Measurements from ENCODE around the gene ROM1. TPM values are rescaled to one million over a fixed set of nuclear protein-coding genes. Genes with fewer than 3 reads are reported as not detected.

ROM1 gene
- total RNA-seq, 1 donor from 2014 or later, result 1.7 TPM

Small RNA genes within 50 kb of the gene (small RNA-seq; reads per million reads assigned to genes)
- gene AP001458.1 (ENCODE audit: low replicate concordance) (not detected), gene MIR6747 (ENCODE audit: low replicate concordance) (0.16 reads per million)

Other genes with a start within 250 kb of the ROM1 start
- not detected for gene SCGB1A1, start 194.2 kb upstream of the ROM1 start, total RNA-seq
- gene AHNAK, start 66.5 kb upstream of the ROM1 start, total RNA-seq, result 32.9 TPM
- gene EEF1G, start 39.4 kb upstream of the ROM1 start, total RNA-seq, result 1,313 TPM
- 6.1 TPM for gene TUT1, start 21.7 kb upstream of the ROM1 start, total RNA-seq
- gene MTA2, start 11.4 kb upstream of the ROM1 start, total RNA-seq, result 83.6 TPM
- gene EML3, start 482 bp upstream of the ROM1 start, total RNA-seq, result 4.2 TPM
- 15.7 TPM for gene B3GAT3, start 8.7 kb downstream of the ROM1 start, total RNA-seq
- gene GANAB, start 33.4 kb downstream of the ROM1 start, total RNA-seq, result 69.3 TPM
- 13.0 TPM for gene INTS5, start 40.0 kb downstream of the ROM1 start, total RNA-seq
- gene C11orf98, start 52.0 kb downstream of the ROM1 start, total RNA-seq, result 17.2 TPM
- gene CSKMT, start 52.1 kb downstream of the ROM1 start, total RNA-seq, result 3.9 TPM
- 3.7 TPM for gene UQCC3, start 58.4 kb downstream of the ROM1 start, total RNA-seq
- 2.5 TPM for gene LBHD1, start 59.0 kb downstream of the ROM1 start, total RNA-seq
- 77.0 TPM for gene UBXN1, start 65.8 kb downstream of the ROM1 start, total RNA-seq
- 0.25 TPM for gene LRRN4CL, start 76.3 kb downstream of the ROM1 start, total RNA-seq
- gene BSCL2, start 94.2 kb downstream of the ROM1 start, total RNA-seq, result 101 TPM
- 20.9 TPM for gene GNG3, start 94.4 kb downstream of the ROM1 start, total RNA-seq
- gene HNRNPUL2, start 114.2 kb downstream of the ROM1 start, total RNA-seq, result 27.5 TPM
- 15.0 TPM for gene TTC9C, start 115.2 kb downstream of the ROM1 start, total RNA-seq
- 7.9 TPM for gene ZBTB3, start 140.9 kb downstream of the ROM1 start, total RNA-seq
- 49.2 TPM for gene POLR2G, start 148.3 kb downstream of the ROM1 start, total RNA-seq
- gene TAF6L, start 158.1 kb downstream of the ROM1 start, total RNA-seq, result 11.6 TPM
- gene TMEM179B, start 174.1 kb downstream of the ROM1 start, total RNA-seq, result 8.4 TPM
- 7.9 TPM for gene TMEM223, start 178.7 kb downstream of the ROM1 start, total RNA-seq
- gene NXF1, start 192.2 kb downstream of the ROM1 start, total RNA-seq, result 17.5 TPM
- 27.3 TPM for gene STX5, start 218.8 kb downstream of the ROM1 start, total RNA-seq
- not detected for gene TEX54, start 219.6 kb downstream of the ROM1 start, total RNA-seq
- gene WDR74, start 226.3 kb downstream of the ROM1 start, total RNA-seq, result 28.8 TPM

Data from temporal lobe (tissue), 2 donors.